Measurements from ENCODE around the gene DNAH8.

The DNAH8 gene

GRCh38 chr6:38722038-38722437 is 6.9 kb downstream of the DNAH8 start:
- H3K27me3 ChIP-seq (ENCODE audit: control insufficient read depth, insufficient read depth, low read length, poor library complexity, severe bottlenecking) = no peaks in the 10 kb centered on the region
- H3K27ac ChIP-seq (ENCODE audit: insufficient read depth, low read depth, low read length, poor library complexity, severe bottlenecking) = no peak overlapping the region
- no peaks in the 10 kb centered on the region for H3K9me3 ChIP-seq (ENCODE audit: control insufficient read depth, low read length)
- WGBS, 2 experiments = 95 to 96% methylated on average over 3 of the region's 3 CpGs
- H3K4me3 ChIP-seq (ENCODE audit: insufficient read depth, low read depth, low read length) = no peak overlapping the region
- no peaks in the 10 kb centered on the region for H3K4me1 ChIP-seq (ENCODE audit: control insufficient read depth, insufficient read depth, low read length)
- no peaks in the 10 kb centered on the region for H3K36me3 ChIP-seq (ENCODE audit: control insufficient read depth, insufficient read depth, low read length)

GRCh38 chr6:38722727-38723334 is 7.7 kb downstream of the DNAH8 start:
- no peak overlapping the region for H3K27ac ChIP-seq (ENCODE audit: insufficient read depth, low read depth, low read length, poor library complexity, severe bottlenecking)
- no peaks in the 10 kb centered on the region for H3K9me3 ChIP-seq (ENCODE audit: control insufficient read depth, low read length)
- H3K4me1 ChIP-seq (ENCODE audit: control insufficient read depth, insufficient read depth, low read length) = no peaks in the 10 kb centered on the region
- H3K36me3 ChIP-seq (ENCODE audit: control insufficient read depth, insufficient read depth, low read length) = no peaks in the 10 kb centered on the region
- H3K4me3 ChIP-seq (ENCODE audit: insufficient read depth, low read depth, low read length) = no peak overlapping the region
- WGBS, 2 experiments = 94% methylated on average over 25 to 26 of the region's 26 CpGs
- no peaks in the 10 kb centered on the region for H3K27me3 ChIP-seq (ENCODE audit: control insufficient read depth, insufficient read depth, low read length, poor library complexity, severe bottlenecking)

- Histone ChIP-seq H3K27me3 (ENCODE audit: control insufficient read depth, insufficient read depth, low read length, poor library complexity, severe bottlenecking) (no peaks in the 10 kb centered on the region), H3K4me1 (ENCODE audit: control insufficient read depth, insufficient read depth, low read length) (no peaks in the 10 kb centered on the region), H3K4me3 (ENCODE audit: insufficient read depth, low read depth, low read length) (no peak overlapping the region)
These were observed 8.7 kb downstream of the DNAH8 start for GRCh38 chr6:38723783-38724182.

GRCh38 chr6:38724343-38724742 is 9.2 kb downstream of the DNAH8 start:
- H3K4me1 ChIP-seq (ENCODE audit: control insufficient read depth, insufficient read depth, low read length) = no peaks in the 10 kb centered on the region
- no peak overlapping the region for H3K27ac ChIP-seq (ENCODE audit: insufficient read depth, low read depth, low read length, poor library complexity, severe bottlenecking)
- H3K27me3 ChIP-seq (ENCODE audit: control insufficient read depth, insufficient read depth, low read length, poor library complexity, severe bottlenecking) = no peaks in the 10 kb centered on the region
- no peak overlapping the region for H3K4me3 ChIP-seq (ENCODE audit: insufficient read depth, low read depth, low read length)
- H3K36me3 ChIP-seq (ENCODE audit: control insufficient read depth, insufficient read depth, low read length) = no peaks in the 10 kb centered on the region
- WGBS, 2 experiments = 76 to 79% methylated on average over 5 of the region's 5 CpGs
- no peaks in the 10 kb centered on the region for H3K9me3 ChIP-seq (ENCODE audit: control insufficient read depth, low read length)

More at GRCh38 chr6:38723783-38724182, 8.7 kb downstream of the DNAH8 start:
- WGBS, 2 experiments = 94 to 99% methylated on average over 5 of the region's 5 CpGs
- no peak overlapping the region for H3K27ac ChIP-seq (ENCODE audit: insufficient read depth, low read depth, low read length, poor library complexity, severe bottlenecking)
- H3K9me3 ChIP-seq (ENCODE audit: control insufficient read depth, low read length) = no peaks in the 10 kb centered on the region
- H3K36me3 ChIP-seq (ENCODE audit: control insufficient read depth, insufficient read depth, low read length) = no peaks in the 10 kb centered on the region

- Histone ChIP-seq H3K4me1 (ENCODE audit: control insufficient read depth, insufficient read depth, low read length) (no peaks in the 10 kb centered on the region), H3K27me3 (ENCODE audit: control insufficient read depth, insufficient read depth, low read length, poor library complexity, severe bottlenecking) (no peaks in the 10 kb centered on the region), H3K4me3 (ENCODE audit: insufficient read depth, low read depth, low read length) (no peak overlapping the region), H3K36me3 (ENCODE audit: control insufficient read depth, insufficient read depth, low read length) (no peaks in the 10 kb centered on the region), H3K27ac (ENCODE audit: insufficient read depth, low read depth, low read length, poor library complexity, severe bottlenecking) (no peak overlapping the region), H3K9me3 (ENCODE audit: control insufficient read depth, low read length) (no peaks in the 10 kb centered on the region)
- WGBS, 2 experiments = 68 to 82% methylated on average over 4 of the region's 4 CpGs
These were observed 10.5 kb downstream of the DNAH8 start for GRCh38 chr6:38725414-38726183.

- Histone ChIP-seq H3K4me1 (ENCODE audit: control insufficient read depth, insufficient read depth, low read length) (no peaks in the 10 kb centered on the region), H3K27ac (ENCODE audit: insufficient read depth, low read depth, low read length, poor library complexity, severe bottlenecking) (no peak overlapping the region), H3K27me3 (ENCODE audit: control insufficient read depth, insufficient read depth, low read length, poor library complexity, severe bottlenecking) (no peaks in the 10 kb centered on the region), H3K36me3 (ENCODE audit: control insufficient read depth, insufficient read depth, low read length) (no peaks in the 10 kb centered on the region), H3K4me3 (ENCODE audit: insufficient read depth, low read depth, low read length) (no peak overlapping the region), H3K9me3 (ENCODE audit: control insufficient read depth, low read length) (no peaks in the 10 kb centered on the region)
- WGBS, 2 experiments = 79 to 100% methylated on average over 1 of the region's 1 CpG
These were observed 13.1 kb downstream of the DNAH8 start for GRCh38 chr6:38728203-38728602.

GRCh38 chr6:38730140-38730862 is 15.2 kb downstream of the DNAH8 start:
- H3K4me3 ChIP-seq (ENCODE audit: insufficient read depth, low read depth, low read length) = no peak overlapping the region
- no peaks in the 10 kb centered on the region for H3K9me3 ChIP-seq (ENCODE audit: control insufficient read depth, low read length)
- no peak overlapping the region for H3K27ac ChIP-seq (ENCODE audit: insufficient read depth, low read depth, low read length, poor library complexity, severe bottlenecking)
- no peaks in the 10 kb centered on the region for H3K27me3 ChIP-seq (ENCODE audit: control insufficient read depth, insufficient read depth, low read length, poor library complexity, severe bottlenecking)
- H3K4me1 ChIP-seq (ENCODE audit: control insufficient read depth, insufficient read depth, low read length) = no peaks in the 10 kb centered on the region
- H3K36me3 ChIP-seq (ENCODE audit: control insufficient read depth, insufficient read depth, low read length) = no peaks in the 10 kb centered on the region
- 88 to 94% methylated on average over 4 of the region's 4 CpGs for WGBS, 2 experiments

GRCh38 chr6:38736951-38737350 is 21.8 kb downstream of the DNAH8 start:
- no peaks in the 10 kb centered on the region for H3K9me3 ChIP-seq (ENCODE audit: control insufficient read depth, low read length)
- WGBS, 2 experiments = 80% methylated on average over 3 of the region's 3 CpGs; no CpG with 5 or more reads in 1 of the 2 experiments
- no peaks in the 10 kb centered on the region for H3K36me3 ChIP-seq (ENCODE audit: control insufficient read depth, insufficient read depth, low read length)
- no peaks in the 10 kb centered on the region for H3K27me3 ChIP-seq (ENCODE audit: control insufficient read depth, insufficient read depth, low read length, poor library complexity, severe bottlenecking)
- no peak overlapping the region for H3K27ac ChIP-seq (ENCODE audit: insufficient read depth, low read depth, low read length, poor library complexity, severe bottlenecking)
- H3K4me1 ChIP-seq (ENCODE audit: control insufficient read depth, insufficient read depth, low read length) = no peaks in the 10 kb centered on the region
- no peak overlapping the region for H3K4me3 ChIP-seq (ENCODE audit: insufficient read depth, low read depth, low read length)

GRCh38 chr6:38738261-38738660 is 23.1 kb downstream of the DNAH8 start:
- H3K27me3 ChIP-seq (ENCODE audit: control insufficient read depth, insufficient read depth, low read length, poor library complexity, severe bottlenecking) = no peaks in the 10 kb centered on the region
- WGBS, 2 experiments = 88 to 95% methylated on average over 2 to 3 of the region's 3 CpGs
- no peak overlapping the region for H3K4me3 ChIP-seq (ENCODE audit: insufficient read depth, low read depth, low read length)
- H3K27ac ChIP-seq (ENCODE audit: insufficient read depth, low read depth, low read length, poor library complexity, severe bottlenecking) = no peak overlapping the region
- no peaks in the 10 kb centered on the region for H3K36me3 ChIP-seq (ENCODE audit: control insufficient read depth, insufficient read depth, low read length)
- H3K9me3 ChIP-seq (ENCODE audit: control insufficient read depth, low read length) = no peaks in the 10 kb centered on the region
- H3K4me1 ChIP-seq (ENCODE audit: control insufficient read depth, insufficient read depth, low read length) = no peaks in the 10 kb centered on the region

- Histone ChIP-seq H3K36me3 (ENCODE audit: control insufficient read depth, insufficient read depth, low read length) (no peaks in the 10 kb centered on the region), H3K9me3 (ENCODE audit: control insufficient read depth, low read length) (no peaks in the 10 kb centered on the region), H3K4me3 (ENCODE audit: insufficient read depth, low read depth, low read length) (no peak overlapping the region), H3K27me3 (ENCODE audit: control insufficient read depth, insufficient read depth, low read length, poor library complexity, severe bottlenecking) (no peaks in the 10 kb centered on the region), H3K27ac (ENCODE audit: insufficient read depth, low read depth, low read length, poor library complexity, severe bottlenecking) (no peak overlapping the region), H3K4me1 (ENCODE audit: control insufficient read depth, insufficient read depth, low read length) (no peaks in the 10 kb centered on the region)
- WGBS, 2 experiments = 62 to 68% methylated on average over 4 to 5 of the region's 5 CpGs
These were observed 24.4 kb downstream of the DNAH8 start for GRCh38 chr6:38739532-38739931.

All from ectodermal cell (in vitro differentiated cells).